H9 (cell line): ENCODE data around the gene MED8. TPM values are rescaled to one million over a fixed set of nuclear protein-coding genes. Genes with fewer than 3 reads are reported as not detected.

Experiments
- DNase-seq: peaks from one replicate; pipeline ENCODE4 v3.0.0-alpha.2; 2017
- H2AFZ ChIP-seq: one replicate; pipeline ENCODE4 v1.6.1; 2013; ENCODE audit warnings: mild to moderate bottlenecking, low read length, control low read depth, moderate library complexity
- H2AK5ac ChIP-seq: 2 replicates; pipeline ENCODE4 v1.6.1; 2013; ENCODE audit warnings: low read length, control low read depth, mixed read lengths; ENCODE audit not compliant: insufficient read length
- H2BK120ac ChIP-seq: one replicate; pipeline ENCODE4 v1.6.1; 2013; ENCODE audit warnings: low read depth, mild to moderate bottlenecking, low read length, control low read depth, inconsistent platforms; ENCODE audit not compliant: poor library complexity, severe bottlenecking
- H2BK12ac ChIP-seq: 2 replicates; pipeline ENCODE4 v1.6.1; 2013; ENCODE audit warnings: low read length, control low read depth, mixed read lengths, low read depth; ENCODE audit not compliant: insufficient read length
- H2BK15ac ChIP-seq: 2 replicates; pipeline ENCODE4 v1.6.1; 2013; ENCODE audit warnings: low read depth, low read length, control low read depth
- H2BK20ac ChIP-seq: one replicate; pipeline ENCODE4 v1.6.1; 2013; ENCODE audit warnings: low read depth, mild to moderate bottlenecking, low read length, control low read depth, inconsistent platforms; ENCODE audit not compliant: poor library complexity, severe bottlenecking
- H2BK5ac ChIP-seq: 2 replicates; pipeline ENCODE4 v1.6.1; 2013; ENCODE audit warnings: low read length, control low read depth, mixed read lengths; ENCODE audit not compliant: insufficient read length
- H3K14ac ChIP-seq: 2 replicates; pipeline ENCODE4 v1.6.1; 2013; ENCODE audit warnings: low read length, control low read depth; ENCODE audit not compliant: insufficient read depth
- H3K18ac ChIP-seq: 2 replicates; pipeline ENCODE4 v1.6.1; 2013; ENCODE audit warnings: low read depth, mild to moderate bottlenecking, mixed read lengths, low read length, control low read depth; ENCODE audit not compliant: insufficient read length
- H3K23ac ChIP-seq: 2 replicates; pipeline ENCODE4 v1.6.1; 2013; ENCODE audit warnings: low read length, control low read depth, mixed read lengths, low read depth; ENCODE audit not compliant: insufficient read length
- H3K23me2 ChIP-seq: 2 replicates; pipeline ENCODE4 v1.6.1; 2013; ENCODE audit warnings: low read depth, mild to moderate bottlenecking, mixed read lengths, low read length, control low read depth; ENCODE audit not compliant: insufficient read length, poor library complexity, severe bottlenecking
- H3K27ac ChIP-seq: 2 replicates; pipeline ENCODE4 v1.5.1; 2013; ENCODE audit warnings: low read length, control low read depth, mixed read lengths, low read depth; ENCODE audit not compliant: insufficient read length
- H3K27me3 ChIP-seq: 2 replicates; pipeline ENCODE4 v1.6.1; 2013; ENCODE audit warnings: low read length, control low read depth, inconsistent platforms; ENCODE audit not compliant: insufficient read depth
- H3K4ac ChIP-seq: 2 replicates; pipeline ENCODE4 v1.6.1; 2013; ENCODE audit warnings: low read depth, mild to moderate bottlenecking, control low read depth, inconsistent platforms, low read length, moderate library complexity
- H3K4me1 ChIP-seq: 2 replicates; pipeline ENCODE4 v1.6.1; 2013; ENCODE audit warnings: low read length, control low read depth, inconsistent platforms; ENCODE audit not compliant: insufficient read depth
- H3K4me2 ChIP-seq: 2 replicates; pipeline ENCODE4 v1.6.1; 2013; ENCODE audit warnings: low read length, control low read depth, mixed read lengths; ENCODE audit not compliant: insufficient read length, insufficient read depth
- H3K56ac ChIP-seq: 2 replicates; pipeline ENCODE4 v1.6.1; 2013; ENCODE audit warnings: low read depth, mild to moderate bottlenecking, mixed read lengths, low read length, control low read depth; ENCODE audit not compliant: insufficient read length
- H3K79me1 ChIP-seq: 2 replicates; pipeline ENCODE4 v1.6.1; 2013; ENCODE audit warnings: low read depth, mild to moderate bottlenecking, moderate library complexity, low read length, control low read depth, inconsistent platforms; ENCODE audit not compliant: insufficient read depth, poor library complexity, severe bottlenecking
- H3K79me2 ChIP-seq: 2 replicates; pipeline ENCODE4 v1.6.1; 2013; ENCODE audit warnings: low read length, control low read depth, inconsistent platforms; ENCODE audit not compliant: insufficient read depth
- H3K9ac ChIP-seq: 2 replicates; pipeline ENCODE4 v1.6.1; 2013; ENCODE audit warnings: low read length, control low read depth, mixed read lengths; ENCODE audit not compliant: insufficient read length; ENCODE audit errors: extremely low read depth
- H3K9me3 ChIP-seq: one replicate; pipeline ENCODE4 v1.6.1; 2013; ENCODE audit warnings: low read depth, low read length, inconsistent platforms; ENCODE audit not compliant: control insufficient read depth
- H3T11ph ChIP-seq: one replicate; pipeline ENCODE4 v1.6.1; 2013; ENCODE audit warnings: mild to moderate bottlenecking, low read length, control low read depth, inconsistent platforms
- H4K20me1 ChIP-seq: one replicate; pipeline ENCODE4 v1.6.1; 2013; ENCODE audit not compliant: control insufficient read depth, insufficient read length, insufficient read depth
- H4K5ac ChIP-seq: 2 replicates; pipeline ENCODE4 v1.6.1; 2013; ENCODE audit warnings: low read depth, mild to moderate bottlenecking, mixed read lengths, low read length, control low read depth; ENCODE audit not compliant: insufficient read length
- H4K8ac ChIP-seq: replicated peaks from 2 replicates; pipeline ENCODE4 v1.6.1; 2013; ENCODE audit warnings: low read length, control low read depth, mixed read lengths, low read depth; ENCODE audit not compliant: insufficient read length
- H4K91ac ChIP-seq: 2 replicates; pipeline ENCODE4 v1.6.1; 2013; ENCODE audit warnings: low read depth, mild to moderate bottlenecking, moderate library complexity, mixed read lengths, low read length, control low read depth; ENCODE audit not compliant: insufficient read length
- H3K27ac Mint-ChIP-seq, 3 experiments: 2 replicates in 2 of 3; 3 replicates in 1 of 3; pipeline ENCODE4 v1.8.0; 2020 to 2021; ENCODE audit warnings: mixed read lengths in 3 of 3, mild to moderate bottlenecking in 1 of 3, moderate library complexity in 1 of 3
- H3K27me3 Mint-ChIP-seq: 2 replicates; pipeline ENCODE4 v1.8.0; 2021; ENCODE audit warnings: low read depth, mild to moderate bottlenecking, moderate library complexity, mixed read lengths
- H3K36me3 Mint-ChIP-seq, 3 experiments: 2 replicates in 2 of 3; 3 replicates in 1 of 3; pipeline ENCODE4 v1.8.0; 2020 to 2021; ENCODE audit warnings: low read depth in 3 of 3, mixed read lengths in 3 of 3; ENCODE audit not compliant: insufficient read depth in 1 of 3
- H3K4me1 Mint-ChIP-seq, 2 experiments: 2 replicates each; pipeline ENCODE4 v1.8.0; 2020; ENCODE audit warnings: mixed read lengths in 2 of 2
- H3K4me3 Mint-ChIP-seq, 2 experiments: 2 replicates in 1 of 2; 3 replicates in 1 of 2; pipeline ENCODE4 v1.8.0; 2020 to 2021; ENCODE audit warnings: mild to moderate bottlenecking in 2 of 2, mixed read lengths in 2 of 2, moderate library complexity in 1 of 2
- H3K9me3 Mint-ChIP-seq, 2 experiments: 2 replicates in 1 of 2; 3 replicates in 1 of 2; pipeline ENCODE4 v1.8.0; 2020; ENCODE audit warnings: mild to moderate bottlenecking in 2 of 2, mixed read lengths in 2 of 2, moderate library complexity in 1 of 2
- CTCF ChIP-seq: fragments of 200-600 bp; sonication (generic); conservative IDR thresholded peaks from 3 replicates; pipeline ENCODE4 v1.8.0; 2021; ENCODE audit warnings: antibody characterized with exemption, mild to moderate bottlenecking
- WGBS: extraction: QIAGEN DNeasy Blood & Tissue Kit; methylation state at CpG from one replicate; pipeline ENCODE4 v1.1.7; 2013; ENCODE audit warnings: missing lambda C conversion rate, low lambda C conversion rate, mixed read lengths; ENCODE audit not compliant: insufficient read length; ENCODE audit errors: extremely low coverage; 5-methylcytosine and 5-hydroxymethylcytosine counted together
- total RNA-seq: library from RNA; stranded (reverse); gene quantifications from 2 replicates; pipeline ENCODE4 v1.2.1, GENCODE V29; 2021

Gene MED8
- total RNA-seq, 1 experiment from 2014 or later: 23.0 TPM

DNA sequence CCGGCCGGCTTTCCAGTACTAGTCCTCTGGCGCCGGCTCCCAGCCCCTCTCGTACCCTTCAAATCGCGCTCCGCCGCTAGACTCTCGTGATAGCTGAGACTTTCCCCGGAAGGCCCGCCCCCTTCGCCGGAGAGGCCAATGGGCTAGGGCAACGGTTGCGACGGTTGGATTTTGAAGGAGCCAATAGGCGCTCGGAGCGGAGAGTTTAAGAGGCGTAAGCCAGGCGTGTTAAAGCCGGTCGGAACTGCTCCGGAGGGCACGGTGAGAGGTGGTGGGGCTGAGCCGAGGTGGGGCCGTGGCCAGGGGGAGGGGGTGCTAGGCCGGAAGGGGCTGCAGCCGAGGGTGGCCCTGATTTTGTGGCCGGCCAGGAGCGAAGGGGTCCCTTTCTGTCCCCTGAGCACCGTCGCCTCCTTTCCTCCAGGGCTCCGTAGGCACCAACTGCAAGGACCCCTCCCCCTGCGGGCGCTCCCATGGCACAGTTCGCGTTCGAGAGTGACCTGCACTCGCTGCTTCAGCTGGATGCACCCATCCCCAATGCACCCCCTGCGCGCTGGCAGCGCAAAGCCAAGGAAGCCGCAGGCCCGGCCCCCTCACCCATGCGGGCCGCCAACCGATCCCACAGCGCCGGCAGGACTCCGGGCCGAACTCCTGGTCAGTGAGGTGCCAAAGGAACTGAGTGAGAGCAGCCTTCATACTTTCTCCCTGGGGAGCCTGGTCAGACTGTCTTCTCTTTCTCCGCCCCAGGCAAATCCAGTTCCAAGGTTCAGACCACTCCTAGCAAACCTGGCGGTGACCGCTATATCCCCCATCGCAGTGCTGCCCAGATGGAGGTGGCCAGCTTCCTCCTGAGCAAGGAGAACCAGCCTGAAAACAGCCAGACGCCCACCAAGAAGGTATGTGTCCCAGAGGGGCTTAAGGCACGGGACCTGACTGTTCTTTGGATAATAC is 30.6 kb downstream of the MED8 start, which contains the start of gene CDC20:
Gene CDC20, plus strand, starts transcription at position 236 of the 948 bp plus-strand sequence. Its CDS starts 235 bp downstream, at position 471.
- peaks cover 15% of the 10 kb centered on the region; the same call in 1 of the 2 replicates for H3K79me2 ChIP-seq
- peaks cover 40 to 54% (median 46%) of the 10 kb centered on the region in 3 experiments for H3K36me3 Mint-ChIP-seq
- peak within 1 kb of the TSS; percentile 89 for H3K14ac ChIP-seq

More for the DNA sequence above, 30.6 kb downstream of the MED8 start, which contains the start of gene CDC20:
- peak within 1 kb of the TSS; percentile 86 for H3K9ac ChIP-seq
- no peaks in the 10 kb centered on the region for H4K20me1 ChIP-seq
- peak within 1 kb of the TSS; percentile 81 for H3K18ac ChIP-seq
- peak within 1 kb of the TSS; percentile 8 for H3K27ac ChIP-seq
- peak within 1 kb of the TSS; percentile 95 for H3K4me2 ChIP-seq
- H2AFZ ChIP-seq: no peak within 1 kb of the TSS
- Mint-ChIP-seq H3K27me3 (no peaks in the 10 kb centered on the region; the same call in 1 of the 2 replicates), H3K27ac (peak within 1 kb of the TSS; percentile 99), H3K4me3 (peak within 1 kb of the TSS; percentile 91 to 92), H3K9me3 (no peaks in the 10 kb centered on the region; a peak in 2 of 5 replicates), H3K4me1 (peaks cover 29 to 33% of the 10 kb centered on the region in 2 experiments)
- H3K23me2 ChIP-seq: peaks cover 5% of the 10 kb centered on the region
- no peak within 1 kb of the TSS for H2AK5ac ChIP-seq
- H3K4me1 ChIP-seq: peaks cover 6% of the 10 kb centered on the region; the same call in 1 of the 2 replicates
- no peak within 1 kb of the TSS for H4K5ac ChIP-seq
- H2BK15ac ChIP-seq: no peak within 1 kb of the TSS
- H3K9me3 ChIP-seq: no peaks in the 10 kb centered on the region
- peak; percentile 99 for DNase-seq
- no peak within 1 kb of the TSS for H2BK12ac ChIP-seq
- H3T11ph ChIP-seq: no peak within 1 kb of the TSS
- H3K4ac ChIP-seq: no peak within 1 kb of the TSS; the same call in none of the 2 replicates
- H4K91ac ChIP-seq: no peak within 1 kb of the TSS
- H2BK20ac ChIP-seq: no peak within 1 kb of the TSS
- no peak within 1 kb of the TSS for H4K8ac ChIP-seq
- no peaks in the 10 kb centered on the region for H3K27me3 ChIP-seq
- H3K23ac ChIP-seq: no peak within 1 kb of the TSS
- peaks cover 14% of the 10 kb centered on the region for H3K79me1 ChIP-seq
- TF ChIP-seq CTCF: no peak
- no peak within 1 kb of the TSS for H2BK120ac ChIP-seq
- H2BK5ac ChIP-seq: peak within 1 kb of the TSS; percentile 4
- WGBS: no CpG with 5 or more reads among the region's 59 CpGs
- H3K56ac ChIP-seq: peak within 1 kb of the TSS; percentile 70
